H9 (cell line): ENCODE measurements around the gene CYSTM1. TPM values are rescaled to one million over a fixed set of nuclear protein-coding genes. Genes with fewer than 3 reads are reported as not detected.

Source experiments
- DNase-seq: peaks from one replicate; pipeline ENCODE4 v3.0.0-alpha.2; 2017
- H2AFZ ChIP-seq: one replicate; pipeline ENCODE4 v1.6.1; 2013; ENCODE audit warnings: mild to moderate bottlenecking, low read length, control low read depth, moderate library complexity
- H2AK5ac ChIP-seq: 2 replicates; pipeline ENCODE4 v1.6.1; 2013; ENCODE audit warnings: low read length, control low read depth, mixed read lengths; ENCODE audit not compliant: insufficient read length
- H2BK120ac ChIP-seq: one replicate; pipeline ENCODE4 v1.6.1; 2013; ENCODE audit warnings: low read depth, mild to moderate bottlenecking, low read length, control low read depth, inconsistent platforms; ENCODE audit not compliant: poor library complexity, severe bottlenecking
- H2BK12ac ChIP-seq: 2 replicates; pipeline ENCODE4 v1.6.1; 2013; ENCODE audit warnings: low read length, control low read depth, mixed read lengths, low read depth; ENCODE audit not compliant: insufficient read length
- H2BK15ac ChIP-seq: 2 replicates; pipeline ENCODE4 v1.6.1; 2013; ENCODE audit warnings: low read depth, low read length, control low read depth
- H2BK20ac ChIP-seq: one replicate; pipeline ENCODE4 v1.6.1; 2013; ENCODE audit warnings: low read depth, mild to moderate bottlenecking, low read length, control low read depth, inconsistent platforms; ENCODE audit not compliant: poor library complexity, severe bottlenecking
- H2BK5ac ChIP-seq: 2 replicates; pipeline ENCODE4 v1.6.1; 2013; ENCODE audit warnings: low read length, control low read depth, mixed read lengths; ENCODE audit not compliant: insufficient read length
- H3K14ac ChIP-seq: 2 replicates; pipeline ENCODE4 v1.6.1; 2013; ENCODE audit warnings: low read length, control low read depth; ENCODE audit not compliant: insufficient read depth
- H3K18ac ChIP-seq: 2 replicates; pipeline ENCODE4 v1.6.1; 2013; ENCODE audit warnings: low read depth, mild to moderate bottlenecking, mixed read lengths, low read length, control low read depth; ENCODE audit not compliant: insufficient read length
- H3K23ac ChIP-seq: 2 replicates; pipeline ENCODE4 v1.6.1; 2013; ENCODE audit warnings: low read length, control low read depth, mixed read lengths, low read depth; ENCODE audit not compliant: insufficient read length
- H3K23me2 ChIP-seq: 2 replicates; pipeline ENCODE4 v1.6.1; 2013; ENCODE audit warnings: low read depth, mild to moderate bottlenecking, mixed read lengths, low read length, control low read depth; ENCODE audit not compliant: insufficient read length, poor library complexity, severe bottlenecking
- H3K27ac ChIP-seq: 2 replicates; pipeline ENCODE4 v1.5.1; 2013; ENCODE audit warnings: low read length, control low read depth, mixed read lengths, low read depth; ENCODE audit not compliant: insufficient read length
- H3K27me3 ChIP-seq: 2 replicates; pipeline ENCODE4 v1.6.1; 2013; ENCODE audit warnings: low read length, control low read depth, inconsistent platforms; ENCODE audit not compliant: insufficient read depth
- H3K4ac ChIP-seq: 2 replicates; pipeline ENCODE4 v1.6.1; 2013; ENCODE audit warnings: low read depth, mild to moderate bottlenecking, control low read depth, inconsistent platforms, low read length, moderate library complexity
- H3K4me1 ChIP-seq: 2 replicates; pipeline ENCODE4 v1.6.1; 2013; ENCODE audit warnings: low read length, control low read depth, inconsistent platforms; ENCODE audit not compliant: insufficient read depth
- H3K4me2 ChIP-seq: 2 replicates; pipeline ENCODE4 v1.6.1; 2013; ENCODE audit warnings: low read length, control low read depth, mixed read lengths; ENCODE audit not compliant: insufficient read length, insufficient read depth
- H3K56ac ChIP-seq: 2 replicates; pipeline ENCODE4 v1.6.1; 2013; ENCODE audit warnings: low read depth, mild to moderate bottlenecking, mixed read lengths, low read length, control low read depth; ENCODE audit not compliant: insufficient read length
- H3K79me1 ChIP-seq: 2 replicates; pipeline ENCODE4 v1.6.1; 2013; ENCODE audit warnings: low read depth, mild to moderate bottlenecking, moderate library complexity, low read length, control low read depth, inconsistent platforms; ENCODE audit not compliant: insufficient read depth, poor library complexity, severe bottlenecking
- H3K79me2 ChIP-seq: 2 replicates; pipeline ENCODE4 v1.6.1; 2013; ENCODE audit warnings: low read length, control low read depth, inconsistent platforms; ENCODE audit not compliant: insufficient read depth
- H3K9ac ChIP-seq: 2 replicates; pipeline ENCODE4 v1.6.1; 2013; ENCODE audit warnings: low read length, control low read depth, mixed read lengths; ENCODE audit not compliant: insufficient read length; ENCODE audit errors: extremely low read depth
- H3K9me3 ChIP-seq: one replicate; pipeline ENCODE4 v1.6.1; 2013; ENCODE audit warnings: low read depth, low read length, inconsistent platforms; ENCODE audit not compliant: control insufficient read depth
- H3T11ph ChIP-seq: one replicate; pipeline ENCODE4 v1.6.1; 2013; ENCODE audit warnings: mild to moderate bottlenecking, low read length, control low read depth, inconsistent platforms
- H4K20me1 ChIP-seq: one replicate; pipeline ENCODE4 v1.6.1; 2013; ENCODE audit not compliant: control insufficient read depth, insufficient read length, insufficient read depth
- H4K5ac ChIP-seq: 2 replicates; pipeline ENCODE4 v1.6.1; 2013; ENCODE audit warnings: low read depth, mild to moderate bottlenecking, mixed read lengths, low read length, control low read depth; ENCODE audit not compliant: insufficient read length
- H4K8ac ChIP-seq: replicated peaks from 2 replicates; pipeline ENCODE4 v1.6.1; 2013; ENCODE audit warnings: low read length, control low read depth, mixed read lengths, low read depth; ENCODE audit not compliant: insufficient read length
- H4K91ac ChIP-seq: 2 replicates; pipeline ENCODE4 v1.6.1; 2013; ENCODE audit warnings: low read depth, mild to moderate bottlenecking, moderate library complexity, mixed read lengths, low read length, control low read depth; ENCODE audit not compliant: insufficient read length
- H3K27ac Mint-ChIP-seq, 3 experiments: 2 replicates in 2 of 3; 3 replicates in 1 of 3; pipeline ENCODE4 v1.8.0; 2020 to 2021; ENCODE audit warnings: mixed read lengths in 3 of 3, mild to moderate bottlenecking in 1 of 3, moderate library complexity in 1 of 3
- H3K27me3 Mint-ChIP-seq: 2 replicates; pipeline ENCODE4 v1.8.0; 2021; ENCODE audit warnings: low read depth, mild to moderate bottlenecking, moderate library complexity, mixed read lengths
- H3K36me3 Mint-ChIP-seq, 3 experiments: 2 replicates in 2 of 3; 3 replicates in 1 of 3; pipeline ENCODE4 v1.8.0; 2020 to 2021; ENCODE audit warnings: low read depth in 3 of 3, mixed read lengths in 3 of 3; ENCODE audit not compliant: insufficient read depth in 1 of 3
- H3K4me1 Mint-ChIP-seq, 2 experiments: 2 replicates each; pipeline ENCODE4 v1.8.0; 2020; ENCODE audit warnings: mixed read lengths in 2 of 2
- H3K4me3 Mint-ChIP-seq, 2 experiments: 2 replicates in 1 of 2; 3 replicates in 1 of 2; pipeline ENCODE4 v1.8.0; 2020 to 2021; ENCODE audit warnings: mild to moderate bottlenecking in 2 of 2, mixed read lengths in 2 of 2, moderate library complexity in 1 of 2
- H3K9me3 Mint-ChIP-seq, 2 experiments: 2 replicates in 1 of 2; 3 replicates in 1 of 2; pipeline ENCODE4 v1.8.0; 2020; ENCODE audit warnings: mild to moderate bottlenecking in 2 of 2, mixed read lengths in 2 of 2, moderate library complexity in 1 of 2
- WGBS: extraction: QIAGEN DNeasy Blood & Tissue Kit; methylation state at CpG from one replicate; pipeline ENCODE4 v1.1.7; 2013; ENCODE audit warnings: missing lambda C conversion rate, low lambda C conversion rate, mixed read lengths; ENCODE audit not compliant: insufficient read length; ENCODE audit errors: extremely low coverage; 5-methylcytosine and 5-hydroxymethylcytosine counted together
- total RNA-seq: library from RNA; stranded (reverse); gene quantifications from 2 replicates; pipeline ENCODE4 v1.2.1, GENCODE V29; 2021
- TF ChIP-seq, protein P1 (sequence below): fragments of 200-600 bp; sonication (generic); conservative IDR thresholded peaks from 3 replicates; pipeline ENCODE4 v1.8.0; 2021; ENCODE audit warnings: antibody characterized with exemption, mild to moderate bottlenecking

Gene CYSTM1
- total RNA-seq, 1 experiment from 2014 or later, result 20.6 TPM

DNA sequence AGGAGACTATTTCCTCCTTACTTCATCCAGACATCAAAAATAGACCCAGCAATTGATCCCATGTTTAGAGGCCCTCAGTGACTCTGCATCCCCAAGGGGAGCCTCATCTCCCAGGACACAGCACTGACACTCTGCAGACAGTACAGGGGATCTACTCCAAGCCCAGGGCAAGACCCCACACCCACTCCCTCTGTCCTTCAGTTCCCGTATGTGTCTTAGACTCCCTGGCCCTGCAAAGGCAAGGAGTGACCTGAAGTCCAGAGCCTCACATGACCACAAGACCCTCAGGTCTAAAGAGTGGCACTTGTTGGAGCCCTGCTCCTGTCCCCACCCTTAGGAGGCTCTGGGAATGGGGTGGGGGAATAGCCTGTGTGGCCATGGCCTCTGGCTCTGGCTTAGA is 27.5 kb upstream of the CYSTM1 start:
- Histone ChIP-seq H4K8ac (no peak overlapping the region), H3K27me3 (peaks cover 27% of the 10 kb centered on the region), H3K56ac (no peak overlapping the region), H4K20me1 (no peaks in the 10 kb centered on the region), H3K4me1 (no peaks in the 10 kb centered on the region; the same call in 1 of the 2 replicates), H3K18ac (no peak overlapping the region), H2BK12ac (no peak overlapping the region), H2BK15ac (no peak overlapping the region), H2BK120ac (no peak overlapping the region), H3K4ac (no peak overlapping the region), H3K23me2 (peaks cover 8% of the 10 kb centered on the region), H2BK5ac (no peak overlapping the region), H4K5ac (no peak overlapping the region), H2BK20ac (no peak overlapping the region), H4K91ac (no peak overlapping the region), H3K4me2 (no peak overlapping the region), H3K9ac (no peak overlapping the region), H2AK5ac (no peak overlapping the region), H3T11ph (no peak overlapping the region), H2AFZ (no peak overlapping the region), H3K9me3 (no peaks in the 10 kb centered on the region), H3K14ac (no peak overlapping the region), H3K79me1 (no peaks in the 10 kb centered on the region), H3K79me2 (no peaks in the 10 kb centered on the region), H3K23ac (no peak overlapping the region), H3K27ac (no peak overlapping the region)
- DNase-seq, result no peak
- no peaks in the 10 kb centered on the region for H3K36me3 Mint-ChIP-seq
- no peaks in the 10 kb centered on the region; a peak in 1 of 5 replicates for H3K9me3 Mint-ChIP-seq
- peaks cover 24 to 29% of the 10 kb centered on the region in 2 experiments for H3K4me1 Mint-ChIP-seq
- peaks cover 55% of the 10 kb centered on the region for H3K27me3 Mint-ChIP-seq
- TF ChIP-seq, protein P1, sequence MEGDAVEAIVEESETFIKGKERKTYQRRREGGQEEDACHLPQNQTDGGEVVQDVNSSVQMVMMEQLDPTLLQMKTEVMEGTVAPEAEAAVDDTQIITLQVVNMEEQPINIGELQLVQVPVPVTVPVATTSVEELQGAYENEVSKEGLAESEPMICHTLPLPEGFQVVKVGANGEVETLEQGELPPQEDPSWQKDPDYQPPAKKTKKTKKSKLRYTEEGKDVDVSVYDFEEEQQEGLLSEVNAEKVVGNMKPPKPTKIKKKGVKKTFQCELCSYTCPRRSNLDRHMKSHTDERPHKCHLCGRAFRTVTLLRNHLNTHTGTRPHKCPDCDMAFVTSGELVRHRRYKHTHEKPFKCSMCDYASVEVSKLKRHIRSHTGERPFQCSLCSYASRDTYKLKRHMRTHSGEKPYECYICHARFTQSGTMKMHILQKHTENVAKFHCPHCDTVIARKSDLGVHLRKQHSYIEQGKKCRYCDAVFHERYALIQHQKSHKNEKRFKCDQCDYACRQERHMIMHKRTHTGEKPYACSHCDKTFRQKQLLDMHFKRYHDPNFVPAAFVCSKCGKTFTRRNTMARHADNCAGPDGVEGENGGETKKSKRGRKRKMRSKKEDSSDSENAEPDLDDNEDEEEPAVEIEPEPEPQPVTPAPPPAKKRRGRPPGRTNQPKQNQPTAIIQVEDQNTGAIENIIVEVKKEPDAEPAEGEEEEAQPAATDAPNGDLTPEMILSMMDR, result no peak
- no CpG with 5 or more reads among the region's 1 CpG for WGBS
- no peak overlapping the region for H3K4me3 Mint-ChIP-seq
- H3K27ac Mint-ChIP-seq, result no peak overlapping the region
